Fibroblast of villous mesenchyme (primary cell): Measurements from ENCODE around the gene HOXA11. TPM values are rescaled to one million over a fixed set of nuclear protein-coding genes. Genes with fewer than 3 reads are reported as not detected.

Experiments used
- DNase-seq: peaks from one replicate; pipeline ENCODE4 v3.0.0-alpha.2; 2010; ENCODE audit warnings: low read depth
- H3K4me3 ChIP-seq: 2 replicates; pipeline ENCODE4 v1.5.1; 2011; ENCODE audit warnings: low read depth, mild to moderate bottlenecking, low read length
- CTCF ChIP-seq: IDR thresholded peaks from 2 replicates; pipeline ENCODE4 v1.5.1; 2012; ENCODE audit warnings: low read depth, mild to moderate bottlenecking, low read length; ENCODE audit not compliant: insufficient read depth
- total RNA-seq: library from RNA; depleted of rRNA; stranded (reverse); fragments of >200 nt; gene quantifications from 2 replicates; pipeline ENCODE4 v1.2.3, GENCODE V29; 2012

The HOXA11 gene
- total RNA-seq, 1 donor: 47.1 TPM

- DNase-seq: peak; percentile 65
- no peak for TF ChIP-seq CTCF
- peak overlapping the region; percentile 67 for H3K4me3 ChIP-seq
Measured at GRCh38 chr7:27187475-27188385, 2.7 kb upstream of the HOXA11 start.

DNA sequence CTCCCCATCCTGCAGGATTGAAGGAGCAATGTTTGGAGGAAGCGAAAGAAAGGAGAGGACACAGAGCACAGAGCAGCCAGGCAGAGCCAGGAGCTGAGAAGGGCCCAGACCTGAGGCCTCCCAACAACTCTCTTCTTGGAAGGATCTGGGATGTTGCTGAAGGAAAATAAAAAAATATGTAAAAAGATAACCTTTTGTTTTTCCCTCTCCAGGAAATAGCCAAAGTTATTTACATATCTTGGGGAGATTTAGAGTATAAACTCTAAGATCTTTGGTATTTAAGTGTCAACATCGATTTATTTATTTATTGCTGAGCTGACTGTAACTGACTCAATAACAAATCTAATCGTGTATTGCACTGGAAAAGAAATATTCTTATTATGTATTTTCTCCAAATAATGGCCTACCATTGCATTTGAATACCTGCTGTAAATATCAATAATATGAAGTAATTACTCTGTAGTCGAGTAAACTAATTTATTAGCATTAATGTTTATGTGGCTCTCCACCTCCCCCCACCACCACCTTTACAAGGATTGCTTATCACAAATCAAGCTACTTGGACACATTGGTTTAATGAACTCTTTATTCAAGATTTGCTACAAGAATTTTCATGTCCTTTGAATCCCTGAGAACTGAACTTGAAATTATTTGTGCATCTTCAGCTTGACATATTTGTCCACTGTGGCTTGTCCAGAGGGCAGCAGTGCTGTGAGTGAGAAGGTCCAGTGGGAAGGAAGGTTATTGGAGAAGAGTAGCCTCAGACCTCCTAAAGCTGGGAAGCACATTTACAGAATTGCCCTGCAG is 1.8 kb upstream of the HOXA11 start:
- TF ChIP-seq CTCF: no peak
- peak; percentile 79 for DNase-seq
- H3K4me3 ChIP-seq: peak overlapping the region; percentile 67

- peak overlapping the region; percentile 67 for H3K4me3 ChIP-seq
- TF ChIP-seq CTCF: no peak
- peak; percentile 47 for DNase-seq
Measured at GRCh38 chr7:27185854-27186667, 1.0 kb upstream of the HOXA11 start.

DNA sequence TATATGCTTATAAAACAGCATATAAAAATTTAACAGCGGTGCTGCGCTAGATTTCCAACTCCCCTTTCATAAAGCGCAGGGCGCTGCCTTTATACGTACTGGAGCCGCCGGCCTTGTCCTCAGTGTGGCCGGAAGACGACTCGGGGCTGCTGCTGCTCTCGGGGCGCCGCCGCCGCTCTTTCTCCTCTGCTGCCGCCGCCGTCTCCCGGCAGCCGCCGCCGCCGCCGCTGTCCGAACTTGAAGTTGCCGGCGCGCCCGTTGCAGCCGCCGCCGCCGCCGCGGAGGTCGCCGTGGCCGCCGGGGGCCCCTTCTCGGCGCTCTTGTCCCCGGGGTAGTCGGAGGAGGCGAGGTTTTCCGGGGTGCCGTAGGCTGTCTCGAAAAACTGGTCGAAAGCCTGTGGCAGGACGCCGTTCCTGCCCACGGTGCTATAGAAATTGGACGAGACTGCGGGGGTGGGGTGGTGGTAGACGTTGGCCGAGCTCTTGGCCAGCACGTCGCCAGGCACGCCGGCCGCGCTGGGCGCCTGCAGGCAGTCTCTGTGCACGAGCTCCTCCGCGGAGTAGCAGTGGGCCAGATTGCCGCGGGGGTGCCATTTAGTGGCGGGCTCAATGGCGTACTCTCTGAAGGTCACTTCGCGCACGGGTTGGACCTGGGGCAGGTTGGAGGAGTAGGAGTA is 557 bp downstream of the HOXA11 start:
- TF ChIP-seq CTCF: no peak
- peak; percentile 43 for DNase-seq
- peak overlapping the region; percentile 67 for H3K4me3 ChIP-seq

GRCh38 chr7:27183682-27184336 is 1.2 kb downstream of the HOXA11 start:
- DNase-seq: peak; percentile 36
- H3K4me3 ChIP-seq: peak overlapping the region; percentile 67

More at GRCh38 chr7:27183682-27184336, 1.2 kb downstream of the HOXA11 start:
- no peak for TF ChIP-seq CTCF
